D721Med (cell line): ENCODE results near the gene PRKCB.

ENCODE experiments used
- DNase-seq: peaks from one replicate; pipeline ENCODE4 v3.0.0; 2011; ENCODE audit warnings: low spot score; ENCODE audit not compliant: insufficient read length
- FAIRE-seq: peaks from 2 replicates; lab custom pipeline; 2011; peaks lifted over from hg19 to GRCh38; lab: Jason Lieb, UNC
- CTCF ChIP-seq: IDR thresholded peaks from 2 replicates; pipeline ENCODE4 v1.5.1; 2012; ENCODE audit warnings: mild to moderate bottlenecking, control low read depth; ENCODE audit not compliant: insufficient read depth; ENCODE audit errors: missing control alignments

Gene PRKCB

DNA sequence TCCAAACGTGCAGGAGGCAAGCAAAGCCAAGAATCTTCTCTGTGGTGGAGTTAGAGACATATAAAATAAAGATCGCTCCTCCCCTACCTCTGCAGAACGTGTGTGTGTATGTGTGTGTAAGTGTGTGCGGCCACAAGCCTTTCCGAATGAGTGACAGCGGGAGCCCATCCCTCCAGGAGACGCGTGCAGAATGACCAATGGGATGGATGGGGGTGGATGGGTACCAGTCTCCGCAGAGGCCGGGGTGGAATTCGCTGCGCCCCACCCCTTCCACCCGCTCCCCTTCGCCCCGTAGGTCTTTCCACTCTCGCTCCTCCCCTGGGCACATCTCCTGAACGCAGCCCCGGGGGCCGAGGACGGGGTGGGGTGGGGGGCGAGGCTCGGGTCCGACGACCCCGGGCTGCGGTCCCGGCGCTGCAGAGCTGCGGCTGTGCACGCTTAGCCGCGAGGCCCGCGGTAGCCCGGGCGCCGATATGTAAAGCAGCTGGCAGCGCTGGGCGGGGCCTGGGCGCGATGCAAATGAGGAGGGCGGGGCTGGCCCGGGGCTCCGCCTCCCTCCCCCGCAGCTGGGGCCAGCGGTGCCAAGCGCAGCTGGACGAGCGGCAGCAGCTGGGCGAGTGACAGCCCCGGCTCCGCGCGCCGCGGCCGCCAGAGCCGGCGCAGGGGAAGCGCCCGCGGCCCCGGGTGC, at the start of gene PRKCB:
TSS of gene PRKCB (plus strand) at position 594 of the 688 bp plus-strand sequence.
- DNase-seq (no peak), FAIRE-seq (no peak)
- no peak for TF ChIP-seq CTCF

DNA sequence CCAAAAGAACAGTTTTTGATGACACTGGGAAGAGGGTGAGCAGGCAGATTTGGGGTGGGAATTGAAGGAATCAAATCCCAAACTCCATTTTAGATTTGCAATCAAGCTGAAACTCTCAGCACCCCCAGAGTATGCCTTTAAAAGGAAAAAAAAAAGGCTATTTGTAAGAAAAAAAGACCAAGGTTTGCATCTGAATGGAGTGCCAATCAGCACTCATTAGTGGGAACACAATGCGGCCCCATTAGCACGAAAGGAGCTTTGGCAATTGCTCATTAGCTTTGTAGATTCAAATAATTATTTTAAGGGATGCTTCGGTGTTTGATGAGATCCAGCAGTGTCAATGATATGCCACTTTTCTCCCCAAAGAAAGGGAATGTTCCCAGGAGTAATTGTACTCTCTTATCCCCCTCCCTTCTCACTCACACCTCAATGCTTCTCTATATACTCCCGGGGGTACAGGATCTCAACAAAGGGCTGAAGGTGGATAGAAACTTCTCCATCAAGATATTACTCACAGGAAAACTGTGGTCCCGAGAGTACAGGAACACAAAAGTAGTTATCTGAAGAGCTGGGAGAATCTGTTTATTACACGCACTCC, 48.7 kb upstream of the PRKCB start:
- TF ChIP-seq CTCF, result no peak
- no peak for DNase-seq
- no peak for FAIRE-seq

GRCh38 chr16:23788685-23789084, 47.1 kb upstream of the PRKCB start:
- FAIRE-seq, result no peak
- TF ChIP-seq CTCF, result no peak

GRCh38 chr16:23795378-23795777, 40.4 kb upstream of the PRKCB start:
- no peak for DNase-seq
- no peak for FAIRE-seq
- TF ChIP-seq CTCF, result no peak

More at GRCh38 chr16:23788685-23789084, 47.1 kb upstream of the PRKCB start:
- no peak for DNase-seq

DNA sequence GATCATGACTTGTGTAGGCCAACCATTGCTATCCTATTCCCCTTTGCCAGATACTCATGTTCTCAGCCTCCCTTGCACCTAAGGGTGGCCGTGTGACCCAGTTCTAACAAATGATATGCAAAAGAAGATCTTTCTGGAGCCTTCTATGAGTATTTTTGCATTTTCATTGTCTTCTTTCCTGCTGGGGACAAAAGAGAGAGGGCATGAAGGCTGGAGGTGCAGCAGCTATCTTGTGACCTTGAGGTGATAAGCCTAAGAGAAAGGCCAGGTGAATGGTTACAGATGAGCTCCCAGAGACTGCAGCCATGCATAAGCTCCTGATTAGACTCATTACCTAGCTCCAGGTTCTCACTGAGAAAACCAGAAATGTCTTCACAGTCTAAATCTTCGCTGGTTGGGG, 38.8 kb upstream of the PRKCB start:
- no peak for TF ChIP-seq CTCF
- no peak for DNase-seq
- no peak for FAIRE-seq

DNA sequence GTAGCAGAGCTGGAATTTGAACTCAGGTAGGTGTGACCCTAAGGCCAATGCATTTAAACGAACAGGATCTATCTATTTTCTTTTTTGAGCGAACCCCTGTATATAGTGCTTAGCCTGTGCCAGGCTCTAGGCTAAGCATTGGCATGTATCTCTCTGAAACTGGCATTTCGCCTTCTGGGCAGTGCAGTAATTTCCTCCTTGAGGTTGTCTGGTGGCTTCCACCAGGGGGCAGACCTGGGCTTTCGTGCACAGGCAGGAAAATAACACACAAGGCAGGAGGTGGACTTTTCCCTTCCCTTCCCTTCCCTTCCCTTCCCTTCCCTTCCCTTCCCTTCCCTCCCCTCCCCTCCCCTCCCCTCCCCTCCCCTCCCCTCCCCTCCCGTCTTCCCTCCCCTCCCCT, 34.4 kb upstream of the PRKCB start:
- TF ChIP-seq CTCF, result peak; percentile 94
- FAIRE-seq, result no peak
- DNase-seq, result peak; percentile 24

DNA sequence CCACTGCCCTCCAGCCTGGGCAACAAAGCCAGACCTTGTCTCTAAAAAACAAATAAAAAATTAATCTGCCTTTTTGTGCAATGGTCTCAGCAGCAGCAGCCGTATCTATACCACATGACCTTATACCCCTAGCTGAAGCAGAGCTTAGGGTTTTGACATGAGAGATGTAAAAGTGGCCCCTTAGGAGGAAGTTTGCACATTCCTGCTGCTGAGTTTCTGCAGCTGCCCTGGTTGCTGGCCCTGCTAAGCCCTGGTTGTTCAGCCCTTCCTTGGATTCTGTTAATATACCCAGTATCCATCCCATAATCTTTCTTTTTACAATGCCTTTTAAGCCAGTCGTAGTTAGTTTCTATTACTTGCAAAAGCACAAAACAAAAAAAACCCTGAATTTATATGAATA, 33.0 kb upstream of the PRKCB start:
- FAIRE-seq, result no peak
- no peak for TF ChIP-seq CTCF

More for the DNA sequence above, 33.0 kb upstream of the PRKCB start:
- no peak for DNase-seq
